HFFc6 (cell line): ENCODE measurements around the gene OGFOD3. TPM values are rescaled to one million over a fixed set of nuclear protein-coding genes. Genes with fewer than 3 reads are reported as not detected.
"Not testable (repeated sequence)": the region's sequence is repeated elsewhere in the genome, so short reads cannot be mapped to it uniquely, and the experiment has no call there.

Experiments
- DNase-seq: peaks from one replicate; pipeline ENCODE4 v3.0.0-alpha.2; 2018
- H3K27ac Mint-ChIP-seq: 2 replicates; pipeline ENCODE4 v1.8.0; 2020; ENCODE audit warnings: mild to moderate bottlenecking, mixed read lengths
- H3K27me3 Mint-ChIP-seq: 2 replicates; pipeline ENCODE4 v1.8.0; 2021; ENCODE audit warnings: mild to moderate bottlenecking, moderate library complexity, mixed read lengths; ENCODE audit not compliant: insufficient read depth
- H3K36me3 Mint-ChIP-seq: 2 replicates; pipeline ENCODE4 v1.8.0; 2021; ENCODE audit warnings: low read depth, mixed read lengths
- H3K4me1 Mint-ChIP-seq: 2 replicates; pipeline ENCODE4 v1.8.0; 2020; ENCODE audit warnings: low read depth, mixed read lengths
- H3K4me3 Mint-ChIP-seq: 2 replicates; pipeline ENCODE4 v1.8.0; 2020; ENCODE audit warnings: mild to moderate bottlenecking, moderate library complexity, mixed read lengths
- H3K9me3 Mint-ChIP-seq: 2 replicates; pipeline ENCODE4 v1.8.0; 2020; ENCODE audit warnings: mild to moderate bottlenecking, mixed read lengths
- total RNA-seq, 6 experiments: library from RNA; stranded (reverse); fragmentation: NEBNext Ultra II Directional; extraction: Animal tissue kit (Norgen Biotek cat#: 25700); gene quantifications; 2 replicates in 1 of 6; 3 replicates in 5 of 6; pipeline ENCODE4 v1.2.3, GENCODE V29; 2021
- TF ChIP-seq, protein P1 (sequence below): fragments of 200-600 bp; sonication (generic); IDR thresholded peaks from 2 replicates; pipeline ENCODE4 v1.5.0; 2021; ENCODE audit warnings: antibody characterized with exemption, mild to moderate bottlenecking

The OGFOD3 gene
- total RNA-seq, 6 experiments from 2014 or later, result 26.5 to 31.2 (median 27.9) TPM

DNA sequence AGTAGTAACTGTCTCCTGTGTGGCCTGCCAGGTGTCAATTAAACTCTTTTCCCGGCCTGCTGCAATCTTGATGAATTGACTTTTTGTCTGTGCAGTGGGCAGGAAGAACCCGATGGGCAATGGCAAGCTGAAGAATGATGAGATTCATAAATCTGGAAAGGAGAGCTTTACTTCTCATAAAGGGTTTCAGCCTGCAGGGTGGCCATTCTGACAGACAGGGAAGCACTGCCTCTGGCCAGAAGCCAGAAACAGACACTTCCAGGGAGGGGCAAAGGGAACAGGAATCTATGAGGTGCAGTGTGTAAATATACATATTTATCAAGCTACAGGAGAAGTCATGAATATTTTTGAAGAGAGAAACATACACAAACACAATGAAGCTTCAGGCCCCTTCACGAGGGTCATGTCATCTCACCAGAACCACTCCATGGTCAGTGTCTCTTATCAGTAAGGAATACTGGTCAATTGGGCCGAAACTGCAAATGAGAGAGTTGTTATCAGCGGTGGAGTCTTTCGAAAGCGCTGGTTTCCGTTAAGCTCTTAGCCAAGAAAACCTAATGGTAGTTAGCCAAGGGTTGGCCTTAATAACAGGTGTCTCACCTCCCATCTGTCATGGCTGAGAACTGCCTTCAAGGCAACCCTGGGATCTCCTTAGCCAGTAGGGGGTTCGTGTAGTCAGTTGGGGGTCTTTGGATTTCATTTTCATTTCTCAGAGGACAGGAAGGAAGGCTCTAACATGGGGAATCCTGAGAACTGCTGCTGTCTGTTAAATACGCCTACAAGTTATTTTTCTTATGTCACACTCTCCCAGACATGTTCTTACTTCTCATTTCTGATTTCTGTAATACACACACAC is 38.9 kb upstream of the OGFOD3 start:
- Mint-ChIP-seq H3K4me1 (peaks cover 23% of the 10 kb centered on the region), H3K36me3 (no peaks in the 10 kb centered on the region), H3K9me3 (no peaks in the 10 kb centered on the region), H3K27ac (peak overlapping the region; percentile 95), H3K4me3 (peak overlapping the region; percentile 94), H3K27me3 (no peaks in the 10 kb centered on the region; the same call in 1 of the 2 replicates)
- DNase-seq, result no peak
- TF ChIP-seq, protein P1, sequence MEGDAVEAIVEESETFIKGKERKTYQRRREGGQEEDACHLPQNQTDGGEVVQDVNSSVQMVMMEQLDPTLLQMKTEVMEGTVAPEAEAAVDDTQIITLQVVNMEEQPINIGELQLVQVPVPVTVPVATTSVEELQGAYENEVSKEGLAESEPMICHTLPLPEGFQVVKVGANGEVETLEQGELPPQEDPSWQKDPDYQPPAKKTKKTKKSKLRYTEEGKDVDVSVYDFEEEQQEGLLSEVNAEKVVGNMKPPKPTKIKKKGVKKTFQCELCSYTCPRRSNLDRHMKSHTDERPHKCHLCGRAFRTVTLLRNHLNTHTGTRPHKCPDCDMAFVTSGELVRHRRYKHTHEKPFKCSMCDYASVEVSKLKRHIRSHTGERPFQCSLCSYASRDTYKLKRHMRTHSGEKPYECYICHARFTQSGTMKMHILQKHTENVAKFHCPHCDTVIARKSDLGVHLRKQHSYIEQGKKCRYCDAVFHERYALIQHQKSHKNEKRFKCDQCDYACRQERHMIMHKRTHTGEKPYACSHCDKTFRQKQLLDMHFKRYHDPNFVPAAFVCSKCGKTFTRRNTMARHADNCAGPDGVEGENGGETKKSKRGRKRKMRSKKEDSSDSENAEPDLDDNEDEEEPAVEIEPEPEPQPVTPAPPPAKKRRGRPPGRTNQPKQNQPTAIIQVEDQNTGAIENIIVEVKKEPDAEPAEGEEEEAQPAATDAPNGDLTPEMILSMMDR, result no peak

DNA sequence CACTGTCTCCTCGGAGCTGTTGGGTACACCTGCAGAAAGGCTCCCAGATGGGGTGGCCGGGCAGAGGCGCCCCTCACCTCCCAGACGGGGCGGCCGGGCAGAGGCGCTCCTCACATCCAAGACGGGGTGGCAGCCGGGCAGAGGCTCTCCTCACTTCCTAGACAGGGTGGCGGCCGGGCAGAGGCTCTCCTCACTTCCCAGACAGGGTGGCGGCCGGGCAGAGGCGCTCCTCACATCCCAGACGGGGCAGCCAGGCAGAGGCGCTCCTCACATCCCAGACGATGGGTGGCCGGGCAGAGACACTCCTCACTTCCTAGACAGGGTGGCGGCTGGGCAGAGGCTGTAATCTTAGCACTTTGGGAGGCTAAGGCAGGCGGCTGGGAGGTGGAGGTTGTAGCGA is 35.3 kb upstream of the OGFOD3 start:
- H3K36me3 Mint-ChIP-seq, DNase-seq, H3K27ac Mint-ChIP-seq, H3K9me3 Mint-ChIP-seq, H3K4me3 Mint-ChIP-seq, H3K27me3 Mint-ChIP-seq: not testable (repeated sequence)
- H3K4me1 Mint-ChIP-seq, result peaks cover 26% of the 10 kb centered on the region

DNA sequence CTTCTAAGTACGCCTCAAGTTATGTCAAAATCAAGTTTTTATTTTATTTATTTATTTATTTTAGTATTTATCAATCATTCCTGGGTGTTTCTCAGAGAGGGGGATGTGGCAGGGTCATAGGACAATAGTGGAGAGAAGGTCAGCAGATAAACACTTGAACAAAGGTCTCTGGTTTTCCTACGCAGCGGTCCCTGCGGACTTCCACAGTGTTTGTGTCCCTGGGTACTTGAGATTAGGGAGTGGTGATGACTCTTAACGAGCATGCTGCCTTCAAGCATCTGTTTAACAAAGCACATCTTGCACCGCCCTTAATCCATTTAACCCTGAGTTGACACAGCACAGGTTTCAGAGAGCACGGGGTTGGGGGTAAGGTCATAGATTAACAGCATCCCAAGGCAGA is 34.8 kb upstream of the OGFOD3 start:
- DNase-seq, H3K27ac Mint-ChIP-seq, H3K27me3 Mint-ChIP-seq, H3K4me3 Mint-ChIP-seq, H3K9me3 Mint-ChIP-seq, H3K36me3 Mint-ChIP-seq: not testable (repeated sequence)
- H3K4me1 Mint-ChIP-seq, result peaks cover 26% of the 10 kb centered on the region

DNA sequence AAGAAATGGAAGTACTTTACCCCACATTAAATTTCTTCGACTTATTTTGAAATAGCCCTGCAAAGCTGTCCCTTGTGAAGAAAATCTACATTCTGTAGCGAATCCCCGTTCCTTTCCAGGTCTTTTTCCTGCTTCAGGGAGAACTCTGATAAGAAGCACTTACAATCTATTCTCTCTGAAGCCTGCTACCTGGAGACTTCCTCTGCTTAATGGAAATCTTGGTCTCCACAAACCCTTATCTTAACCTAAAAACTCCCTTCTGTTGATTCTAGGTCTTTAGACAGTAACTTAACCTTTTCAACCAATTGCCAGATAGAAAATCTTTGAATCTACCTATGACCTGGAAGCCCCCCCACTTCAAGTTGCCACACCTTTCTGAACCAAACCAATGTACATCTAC is 33.8 kb upstream of the OGFOD3 start:
- Mint-ChIP-seq H3K9me3 (no peaks in the 10 kb centered on the region), H3K27ac (no peak overlapping the region), H3K4me1 (peaks cover 17% of the 10 kb centered on the region), H3K27me3 (no peaks in the 10 kb centered on the region; the same call in 1 of the 2 replicates), H3K36me3 (no peaks in the 10 kb centered on the region; the same call in 1 of the 2 replicates), H3K4me3 (no peak overlapping the region)
- no peak for DNase-seq
- TF ChIP-seq, protein P1, result no peak

DNA sequence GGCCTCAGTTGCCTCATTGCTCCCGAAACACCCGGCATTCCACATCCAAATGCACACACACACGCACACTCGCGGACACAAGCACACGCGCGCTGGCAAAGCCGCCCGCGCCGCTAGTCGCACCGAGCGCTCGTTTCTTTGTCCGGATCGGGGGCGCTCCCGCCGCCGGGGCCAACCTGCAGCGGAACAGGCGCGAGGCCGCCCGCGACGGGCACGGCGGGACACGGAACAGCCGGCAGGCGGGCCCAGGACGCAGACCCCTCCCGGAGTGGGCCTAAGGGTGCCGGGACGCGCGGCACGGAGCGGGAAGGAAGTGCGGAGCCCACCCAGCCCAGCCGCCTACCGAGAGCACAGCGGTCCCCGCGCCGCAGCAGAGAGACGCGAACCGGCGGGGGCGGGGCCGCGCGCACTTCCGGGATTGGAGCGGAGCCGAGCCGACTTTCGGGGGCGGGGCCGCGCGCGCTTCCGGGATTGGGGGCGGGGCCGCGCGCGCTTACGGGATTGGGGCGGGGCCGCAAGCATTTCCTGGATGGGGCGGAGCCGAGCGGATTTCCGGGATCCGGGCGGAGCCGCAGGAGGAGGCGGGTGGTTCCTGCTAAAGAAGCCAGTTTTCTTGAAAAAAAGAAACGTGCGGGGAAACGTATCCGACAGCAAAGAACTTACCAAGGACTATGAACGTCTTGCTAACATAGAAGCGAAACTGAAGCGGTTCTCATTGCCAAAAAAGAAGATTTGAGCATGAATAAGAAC is 32.1 kb upstream of the OGFOD3 start, which contains the start of gene CYBC1:
TSS of gene CYBC1 (minus strand) at position 396 of the 750 bp plus-strand sequence. CDS start 1,498 bp downstream, outside the sequence.
- Mint-ChIP-seq H3K9me3 (no peaks in the 10 kb centered on the region), H3K36me3 (no peaks in the 10 kb centered on the region; the same call in 1 of the 2 replicates), H3K27me3 (no peaks in the 10 kb centered on the region; the same call in 1 of the 2 replicates), H3K4me3 (peak within 1 kb of the TSS; percentile 89), H3K27ac (peak within 1 kb of the TSS; percentile 85), H3K4me1 (peaks cover 14% of the 10 kb centered on the region)
- TF ChIP-seq, protein P1, result no peak
- DNase-seq, result peak; percentile 80

DNA sequence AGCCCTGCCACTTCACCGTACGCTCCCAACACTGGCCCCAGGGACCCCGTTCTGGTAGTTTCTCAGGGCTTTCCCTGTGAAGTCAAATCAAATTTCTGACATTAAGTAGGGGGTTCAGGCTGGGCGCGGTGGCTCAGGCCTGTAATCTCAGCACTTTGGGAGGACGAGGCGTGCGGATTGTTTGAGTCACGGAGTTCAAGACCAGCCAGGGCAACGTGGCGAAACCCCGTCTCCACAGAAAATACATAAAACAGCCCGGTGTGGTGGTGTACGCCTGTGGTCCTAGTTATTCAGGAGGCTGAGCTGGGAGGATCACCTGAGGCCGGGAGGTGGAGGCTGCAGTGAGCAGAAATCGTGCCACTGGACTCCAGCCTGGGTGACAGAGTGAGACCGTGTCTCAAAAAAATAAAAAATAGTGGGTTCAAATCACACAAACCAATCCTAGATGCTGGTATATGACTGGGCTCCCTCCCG is 31.5 kb upstream of the OGFOD3 start:
- TF ChIP-seq, protein P1, result no peak
- no peaks in the 10 kb centered on the region; the same call in 1 of the 2 replicates for H3K27me3 Mint-ChIP-seq
- peaks cover 14% of the 10 kb centered on the region for H3K4me1 Mint-ChIP-seq
- H3K27ac Mint-ChIP-seq, result peak overlapping the region; percentile 64
- peak overlapping the region; percentile 89 for H3K4me3 Mint-ChIP-seq
- no peaks in the 10 kb centered on the region; the same call in 1 of the 2 replicates for H3K36me3 Mint-ChIP-seq
- H3K9me3 Mint-ChIP-seq, result no peaks in the 10 kb centered on the region
- DNase-seq, result no peak
